HepG2 (cell line): ENCODE measurements around the gene DOK7. TPM values are rescaled to one million over a fixed set of nuclear protein-coding genes. Genes with fewer than 3 reads are reported as not detected.

Experiments used
- ATAC-seq: fragments of 200-7000 bp; cut with Tn5 transposase; 3 replicates; pipeline ENCODE4 v1.9.1; 2020; ENCODE audit warnings: mild to moderate bottlenecking, moderate library complexity
- BruUV-seq: library from RNA; stranded (reverse); fragments of 400-500 nt; replicated peaks from 2 replicates; lab custom pipeline; 2021; lab: Mats Ljungman, UMichigan
- CTCF ChIA-PET: fragments of 300-600 bp; formaldehyde crosslinking; extraction: SDS; loops from one replicate; lab custom pipeline; 2021; ENCODE audit warnings: low total read pairs, inconsistent platforms, low intra/inter-chr PET ratio; lab: Yijun Ruan, JAX
- POLR2A ChIA-PET: fragments of 350-600 bp; sonication (Branson Sonifier 250); formaldehyde crosslinking; loops from one replicate; lab custom pipeline; 2020; ENCODE audit warnings: antibody characterized with exemption, inconsistent platforms; lab: Yijun Ruan, JAX
- DNase-seq: peaks from one replicate; pipeline ENCODE4 v3.0.0-alpha.2; 2015; ENCODE audit warnings: low spot score
- FAIRE-seq: peaks from 3 replicates; lab custom pipeline; 2011; peaks lifted over from hg19 to GRCh38; lab: Jason Lieb, UNC
- H2AFZ ChIP-seq: one replicate; pipeline ENCODE4 v1.6.1; 2011; ENCODE audit warnings: low read length, inconsistent platforms
- H3K27ac ChIP-seq: fragments of 300-600 bp; 3 replicates; pipeline ENCODE4 v1.8.0; 2011; ENCODE audit warnings: mixed run types, mild to moderate bottlenecking, mixed read lengths, low read length, inconsistent platforms; ENCODE audit not compliant: insufficient read depth; ENCODE audit errors: extremely low read length
- H3K27me3 ChIP-seq, 2 experiments: fragments of 200-600 bp in 1 of 2; 2 replicates in 1 of 2; 3 replicates in 1 of 2; pipeline versions ENCODE4 v1.6.0 to v1.8.0; 2011; ENCODE audit warnings: low read length in 2 of 2, mild to moderate bottlenecking in 2 of 2, moderate library complexity in 2 of 2, inconsistent platforms in 1 of 2; ENCODE audit not compliant: insufficient read depth in 2 of 2, control insufficient read depth in 1 of 2
- H3K36me3 ChIP-seq, 2 experiments: fragments of 200-600 bp in 1 of 2; replicated peaks in 1 of 2; 2 replicates in 1 of 2; 3 replicates in 1 of 2; pipeline versions ENCODE4 v1.5.1 to v1.8.0; 2011; ENCODE audit warnings: low read length in 2 of 2, inconsistent platforms in 1 of 2; ENCODE audit not compliant: insufficient read depth in 2 of 2, control insufficient read depth in 1 of 2
- H3K4me1 ChIP-seq: 2 replicates; pipeline ENCODE4 v1.5.1; 2012; ENCODE audit warnings: low read length, inconsistent platforms; ENCODE audit not compliant: insufficient read depth
- H3K4me2 ChIP-seq: 2 replicates; pipeline ENCODE4 v1.6.0; 2011; ENCODE audit warnings: low read depth, low read length, inconsistent platforms
- H3K4me3 ChIP-seq, 3 experiments: fragments of 200-600 bp in 1 of 3; sonication (generic), shearing (Covaris generic) in 1 of 3; replicated peaks in 1 of 3; 2 replicates each; pipeline ENCODE4 v1.5.1; 2011 to 2016; ENCODE audit warnings: low read length in 3 of 3, inconsistent platforms in 2 of 3, low read depth in 2 of 3, mild to moderate bottlenecking in 2 of 3, control low read depth in 1 of 3, mixed read lengths in 1 of 3; ENCODE audit not compliant: insufficient read depth in 1 of 3
- H3K79me2 ChIP-seq: one replicate; pipeline ENCODE4 v1.6.1; 2011; ENCODE audit warnings: low read length, inconsistent platforms; ENCODE audit not compliant: insufficient read depth
- H3K9ac ChIP-seq: 2 replicates; pipeline ENCODE4 v1.6.0; 2011; ENCODE audit warnings: mild to moderate bottlenecking, low read depth, low read length, inconsistent platforms; ENCODE audit not compliant: insufficient read depth
- H3K9me3 ChIP-seq: 2 replicates; pipeline ENCODE4 v1.5.1; 2012; ENCODE audit warnings: mild to moderate bottlenecking, low read length
- H4K20me1 ChIP-seq: 2 replicates; pipeline ENCODE4 v1.6.0; 2011; ENCODE audit warnings: inconsistent platforms, mild to moderate bottlenecking, low read length, moderate library complexity; ENCODE audit not compliant: insufficient read depth
- ATAD3A ChIP-seq: sonication (generic); formaldehyde crosslinking; IDR thresholded peaks from 2 replicates; pipeline ENCODE4 v1.4.0; 2020; ENCODE audit warnings: missing genetic modification reagents
- GMEB1 ChIP-seq: sonication (generic); formaldehyde crosslinking; IDR thresholded peaks from 2 replicates; pipeline ENCODE4 v1.5.1; 2020; ENCODE audit warnings: missing genetic modification reagents, mild to moderate bottlenecking, borderline replicate concordance
- GMEB2 ChIP-seq: IDR thresholded peaks from 2 replicates; pipeline ENCODE4 v1.6.1; 2016; ENCODE audit warnings: missing biosample characterization, missing genetic modification reagents, low read depth
- JUNB ChIP-seq: sonication (generic); formaldehyde crosslinking; IDR thresholded peaks from 2 replicates; pipeline ENCODE4 v1.8.0; 2022; ENCODE audit warnings: missing genetic modification reagents, mild to moderate bottlenecking, borderline replicate concordance
- RNF2 ChIP-seq: fragments of 450-650 bp; conservative IDR thresholded peaks from 2 replicates; pipeline ENCODE4 v1.6.1; 2016; ENCODE audit warnings: low read depth
- ZBTB33 ChIP-seq: sonication (generic); formaldehyde crosslinking; IDR thresholded peaks from 2 replicates; pipeline ENCODE4 v1.4.0; 2020; ENCODE audit warnings: missing genetic modification reagents
- ZFP36L1 ChIP-seq: sonication (generic); formaldehyde crosslinking; IDR thresholded peaks from 2 replicates; pipeline ENCODE4 v1.8.0; 2022; ENCODE audit warnings: mild to moderate bottlenecking, missing genetic modification reagents, moderate library complexity
- ZFP36L2 ChIP-seq: sonication (generic); formaldehyde crosslinking; IDR thresholded peaks from 2 replicates; pipeline ENCODE4 v1.4.0; 2020; ENCODE audit warnings: missing genetic modification reagents
- ZNF17 ChIP-seq: sonication (generic); formaldehyde crosslinking; IDR thresholded peaks from 2 replicates; pipeline ENCODE4 v1.5.0; 2020; ENCODE audit warnings: mild to moderate bottlenecking, missing genetic modification reagents
- ZNF577 ChIP-seq: sonication (generic); formaldehyde crosslinking; IDR thresholded peaks from 2 replicates; pipeline ENCODE4 v1.4.0; 2020; ENCODE audit warnings: mild to moderate bottlenecking, low read depth, missing genetic modification reagents, borderline replicate concordance
- ZNF660 ChIP-seq: sonication (generic); formaldehyde crosslinking; IDR thresholded peaks from 2 replicates; pipeline ENCODE4 v1.5.1; 2020; ENCODE audit warnings: mild to moderate bottlenecking, low read depth, missing genetic modification reagents, borderline replicate concordance
- WGBS: methylation state at CpG from one replicate; pipeline ENCODE4 v1.1.6; 2017; ENCODE audit warnings: low lambda C conversion rate; 5-methylcytosine and 5-hydroxymethylcytosine counted together
- in situ Hi-C: cut with HindIII; loops from 2 replicates; pipeline ENCODE4 v1.10.0; 2017; ENCODE audit warnings: low pct_unique_long_range_greater_than_20kb; ENCODE audit not compliant: extremely low pct_ligation_motif_present
- intact Hi-C: fragments of 100-400 bp; cut with micrococcal nuclease; formaldehyde crosslinking; loops from one replicate; pipeline ENCODE4 v1.10.0; 2022; ENCODE audit not compliant: unreplicated experiment
- polyA plus RNA-seq, 8 experiments: library from polyadenylated mRNA; depleted of rRNA in 3 of 8; stranded (reverse) in 7 of 8; unstranded in 1 of 8; fragments of >200 nt; fragmentation: Illumina TruSeq in 4 of 8; extraction: Trizol in 4 of 8; gene quantifications; 2 replicates each; pipeline versions ENCODE4 v1.2.1 to v1.2.3, GENCODE V29; 2011 to 2016; ENCODE audit warnings: low read depth in 4 of 8, missing spikeins in 1 of 8, mixed read lengths in 1 of 8; ENCODE audit not compliant: insufficient read depth in 1 of 8
- total RNA-seq, 5 experiments: library from RNA; depleted of rRNA; stranded (reverse); fragments of >200 nt; fragmentation: Illumina TruSeq; extraction: Trizol; gene quantifications; 2 replicates each; pipeline ENCODE4 v1.2.3, GENCODE V29; 2016; ENCODE audit warnings: low read depth in 1 of 5

DOK7 gene
- total and polyA plus RNA-seq, 2 of the 13 experiments (the other 11 are each of a cell fraction or from before 2014, with no cell fraction given): 0.03 to 0.07 TPM

- Histone ChIP-seq H2AFZ (no peak overlapping the region), H3K9me3 (no peaks in the 10 kb centered on the region), H3K27me3 (peaks cover 30 to 92% of the 10 kb centered on the region in 2 experiments), H3K4me2 (no peak overlapping the region), H3K79me2 (no peaks in the 10 kb centered on the region), H3K9ac (no peak overlapping the region), H3K27ac (no peak overlapping the region), H4K20me1 (no peaks in the 10 kb centered on the region), H3K4me1 (peaks cover 7% of the 10 kb centered on the region), H3K4me3 (no peak overlapping the region), H3K36me3 (no peaks in the 10 kb centered on the region)
- ATAC-seq: no peak
- DNase-seq: no peak
- WGBS: no CpG with 5 or more reads among the region's 25 CpGs
- intact Hi-C loops: no loop called here
- BruUV-seq: no TSS peak
- CTCF ChIA-PET: no interaction called here
- TF ChIP-seq ZFP36L2 (no peak), ZNF577 (CRISPR knock-in tag) (no peak), GMEB1 (CRISPR knock-in tag) (no peak), ZNF660 (CRISPR knock-in tag) (no peak), ZFP36L1 (no peak), ZBTB33 (CRISPR knock-in tag) (0 out of 2 replicates have a peak, but pooled peaks have one; percentile 10), ZNF17 (peak; percentile 21; the same call in 1 of the 2 replicates), JUNB (CRISPR knock-in tag) (no peak), RNF2 (no peak), GMEB2 (CRISPR knock-in tag) (no peak), ATAD3A (CRISPR knock-in tag) (no peak)
- FAIRE-seq: no peak
- POLR2A ChIA-PET: no interaction called here
- in situ Hi-C loops: no loop called here
Measured at GRCh38 chr4:3485886-3486540, 22.9 kb downstream of the DOK7 start.
